HG02588 (cell line): ENCODE measurements around the gene MAGEA9.
"Not testable (repeated sequence)": the region's sequence is repeated elsewhere in the genome, so short reads cannot be mapped to it uniquely, and the experiment has no call there.

ENCODE experiments used
- ATAC-seq: cut with Tn5 transposase; IDR thresholded peaks from one replicate; pipeline ENCODE4 v1.9.1; 2021; ENCODE audit warnings: mild to moderate bottlenecking, moderate library complexity; ENCODE audit not compliant: unreplicated experiment

Gene MAGEA9

GRCh38 chrX:149781727-149782126 lies at the start of gene MAGEA9:
Gene MAGEA9, plus strand, starts transcription at chrX:149781930. Its CDS starts 4,281 bp downstream, at chrX:149786211.
- ATAC-seq, result not testable (repeated sequence)

- ATAC-seq, result not testable (repeated sequence)
Observed at GRCh38 chrX:149742269-149742668, 39.5 kb upstream of the MAGEA9 start.

GRCh38 chrX:149746390-149747007 lies 35.2 kb upstream of the MAGEA9 start:
- not testable (repeated sequence) for ATAC-seq

GRCh38 chrX:149757206-149758067 lies 24.3 kb upstream of the MAGEA9 start:
- no peak for ATAC-seq

GRCh38 chrX:149758068-149758714 lies 23.5 kb upstream of the MAGEA9 start:
- no peak for ATAC-seq

GRCh38 chrX:149758715-149759078 lies 23.0 kb upstream of the MAGEA9 start:
- ATAC-seq, result not testable (repeated sequence)

- ATAC-seq, result no peak
Observed at GRCh38 chrX:149759824-149760223, 21.9 kb upstream of the MAGEA9 start.

- ATAC-seq, result no peak
Observed at GRCh38 chrX:149760965-149761364, 20.8 kb upstream of the MAGEA9 start.

GRCh38 chrX:149761858-149762674 lies 19.7 kb upstream of the MAGEA9 start:
- ATAC-seq, result not testable (repeated sequence)

- no peak for ATAC-seq
Observed at GRCh38 chrX:149762696-149763614, 18.8 kb upstream of the MAGEA9 start.

- ATAC-seq, result not testable (repeated sequence)
Observed at GRCh38 chrX:149770344-149770743, 11.4 kb upstream of the MAGEA9 start.

- not testable (repeated sequence) for ATAC-seq
Observed at GRCh38 chrX:149773026-149773425, 8.7 kb upstream of the MAGEA9 start.

GRCh38 chrX:149773768-149774167 lies 8.0 kb upstream of the MAGEA9 start, which contains the start of gene HSFX1:
Gene HSFX1, plus strand, starts transcription at chrX:149774068. Its CDS starts 614 bp downstream, at chrX:149774682.
- ATAC-seq, result not testable (repeated sequence)

- not testable (repeated sequence) for ATAC-seq
Observed at GRCh38 chrX:149777999-149778398, 3.7 kb upstream of the MAGEA9 start.

- peak; percentile 100 for ATAC-seq
Observed at GRCh38 chrX:149795531-149795930, 13.8 kb downstream of the MAGEA9 start.

- no peak for ATAC-seq
Observed at GRCh38 chrX:149799095-149799714, 17.5 kb downstream of the MAGEA9 start.

GRCh38 chrX:149799938-149800337 lies 18.2 kb downstream of the MAGEA9 start:
- ATAC-seq, result no peak

GRCh38 chrX:149803458-149804062 lies 21.8 kb downstream of the MAGEA9 start:
- ATAC-seq, result no peak

- no peak for ATAC-seq
Observed at GRCh38 chrX:149804102-149804501, 22.4 kb downstream of the MAGEA9 start.
